Suppressor macrophage treated with lipopolysaccharide for 1 hour (primary cell): ENCODE results near the gene COPZ1.
"Not testable (repeated sequence)": the region's sequence is repeated elsewhere in the genome, so short reads cannot be mapped to it uniquely, and the experiment has no call there.

Source experiments
- DNase-seq, 3 donors: peaks; one replicate each; pipeline ENCODE4 v3.0.0-alpha.2; 2020 to 2022

Gene COPZ1

GRCh38 chr12:54294953-54295566 lies 29.9 kb upstream of the COPZ1 start:
- no peak for DNase-seq

DNA sequence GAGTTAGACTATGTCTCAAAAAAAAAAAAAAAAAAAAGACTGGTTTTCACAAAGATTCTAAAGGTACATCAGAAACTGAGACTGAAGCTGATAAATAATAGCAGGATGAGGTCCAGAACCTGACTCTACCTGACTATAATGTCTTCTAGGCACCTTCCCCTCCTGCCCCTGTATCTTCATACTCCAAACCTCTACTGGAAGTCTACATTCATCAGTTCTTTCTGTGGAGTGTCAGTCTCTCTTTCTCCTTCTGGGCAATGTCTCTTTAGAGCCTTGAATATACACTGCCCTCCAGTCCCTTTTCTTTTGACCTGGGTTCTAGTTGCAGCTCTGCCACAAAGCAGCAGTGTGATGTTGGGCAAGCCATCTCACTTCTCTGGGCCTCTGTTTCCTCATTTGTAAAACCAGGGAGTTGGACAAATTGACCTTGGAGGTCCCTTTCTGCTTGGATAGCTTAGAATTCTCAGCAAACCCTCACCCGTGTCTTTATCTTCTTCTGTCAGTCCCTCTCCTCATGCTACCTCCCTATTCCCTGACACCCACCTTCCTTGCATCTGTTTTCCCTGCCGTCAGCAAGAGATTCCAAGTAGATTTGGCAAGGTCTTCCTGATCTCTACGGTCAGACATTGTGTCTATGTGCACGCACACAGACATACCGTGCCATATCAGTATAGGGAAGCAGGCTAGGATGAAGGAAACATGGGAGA lies 28.4 kb upstream of the COPZ1 start:
- DNase-seq, result no peak

DNA sequence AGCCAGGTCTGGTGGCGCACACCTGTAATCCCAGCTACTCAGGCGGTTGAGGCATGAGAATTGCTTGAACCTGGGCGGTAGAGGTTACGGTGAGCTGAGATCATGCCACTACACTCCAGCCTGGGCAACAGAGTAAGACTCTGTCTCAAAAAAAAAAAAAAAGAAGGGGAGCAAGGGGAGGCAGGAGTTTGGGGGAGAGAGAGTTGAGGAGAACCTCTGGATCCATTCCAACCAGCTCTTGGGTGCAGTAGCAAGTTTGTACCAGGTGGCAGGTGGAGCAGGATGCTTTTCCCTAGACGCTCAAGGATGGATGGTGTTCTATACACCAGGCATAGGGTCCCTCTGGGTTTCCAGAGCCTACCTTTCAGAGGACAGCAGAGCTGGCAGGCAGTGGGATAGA lies 26.0 kb upstream of the COPZ1 start:
- DNase-seq, result no peak

DNA sequence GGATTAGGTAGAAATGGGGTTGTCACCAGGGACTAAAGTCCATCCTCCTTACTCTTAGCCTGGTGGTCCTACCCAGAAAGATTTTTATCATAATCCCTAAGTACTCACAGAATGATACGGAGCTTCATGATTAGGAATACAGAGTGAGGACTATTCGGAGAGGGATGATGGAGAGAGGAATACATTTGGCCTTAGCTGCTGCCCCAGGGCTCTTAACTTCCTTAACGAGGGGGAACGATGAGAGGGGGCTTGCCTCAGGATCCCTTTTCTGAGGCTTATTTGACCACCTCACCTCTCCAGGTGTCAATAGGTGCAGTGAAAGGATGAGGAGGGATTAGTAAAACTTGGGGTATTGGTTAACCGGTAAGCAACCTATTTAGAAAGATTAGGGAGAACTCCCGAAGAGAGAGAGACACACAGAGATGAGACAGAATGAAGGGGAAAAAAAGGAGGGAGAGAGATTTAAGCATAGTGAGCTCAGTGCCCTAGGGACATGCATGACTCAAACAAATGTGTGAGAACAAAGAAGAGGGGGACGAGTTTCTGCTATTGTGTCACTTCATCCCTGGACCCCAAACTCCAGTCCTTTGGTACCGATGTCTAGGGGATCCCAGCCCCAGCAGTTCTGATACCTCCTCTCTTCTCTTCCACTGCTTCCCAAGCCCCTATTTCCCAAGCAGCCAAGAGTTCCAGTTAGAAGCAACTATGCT lies 25.3 kb upstream of the COPZ1 start:
- DNase-seq, result no peak

DNA sequence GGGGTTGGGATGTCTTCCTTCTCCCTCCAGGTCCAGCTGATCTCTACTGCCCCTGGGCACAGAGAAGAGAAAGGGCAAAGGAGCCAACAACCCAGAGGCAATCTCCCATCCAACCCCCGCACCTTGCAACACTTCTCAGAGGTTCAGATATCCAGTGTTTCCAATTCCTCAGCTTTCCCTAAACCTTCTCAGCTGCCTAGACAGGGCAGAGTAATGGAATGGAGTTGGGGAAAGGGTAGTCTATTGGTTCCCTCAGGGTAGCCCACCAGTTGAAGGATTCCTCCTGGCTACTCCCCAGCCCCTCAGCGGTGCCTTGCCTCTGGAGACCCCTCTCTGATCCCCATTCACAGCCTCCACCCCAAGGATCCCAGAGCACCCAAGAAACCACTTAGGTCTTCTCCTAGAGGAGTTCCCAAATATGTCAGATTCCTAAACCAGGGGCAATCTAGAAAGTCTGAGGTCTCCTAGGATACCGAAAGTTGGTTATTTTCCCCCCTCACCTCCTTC lies 24.7 kb upstream of the COPZ1 start:
- no peak for DNase-seq

DNA sequence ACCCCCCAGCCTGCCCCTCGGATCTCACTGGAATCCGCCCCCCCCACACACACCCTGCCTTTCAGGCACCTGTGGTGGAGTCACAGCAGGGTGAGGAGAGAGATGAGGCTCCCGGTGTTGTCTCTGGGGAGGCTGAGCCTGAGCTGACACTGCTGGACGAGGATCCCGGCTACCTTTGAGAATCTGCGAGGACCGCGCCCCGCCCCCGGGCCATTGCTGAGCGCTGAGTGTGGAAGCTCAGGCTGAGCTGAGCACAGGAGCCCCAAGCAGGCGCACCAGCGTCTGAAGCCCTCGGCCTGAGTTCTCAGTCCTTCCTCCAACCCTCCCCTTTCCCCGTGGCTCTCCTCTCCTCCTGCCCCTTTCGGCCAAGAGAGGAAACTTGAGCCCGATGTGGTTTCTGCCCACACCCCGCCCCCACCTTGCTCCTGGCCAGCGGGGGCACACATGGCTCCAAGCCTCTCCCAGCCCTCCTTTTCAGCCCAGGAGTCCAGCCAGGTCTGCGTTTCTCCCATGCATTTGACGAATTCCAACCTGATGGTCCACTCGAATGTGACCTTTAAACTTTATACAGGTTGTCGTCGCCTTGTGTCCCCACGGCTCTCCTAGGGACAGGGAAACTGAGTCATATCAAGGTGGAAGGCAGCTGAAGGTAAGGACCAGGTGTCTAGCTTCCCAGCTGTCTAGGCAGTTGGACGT lies 24.1 kb upstream of the COPZ1 start, which contains the start of gene NFE2:
TSS of gene NFE2 (minus strand) at position 284 of the 696 bp plus-strand sequence. CDS start 5,767 bp downstream, outside the sequence.
- peak; percentile 59 to 75 (median 65) for DNase-seq

DNA sequence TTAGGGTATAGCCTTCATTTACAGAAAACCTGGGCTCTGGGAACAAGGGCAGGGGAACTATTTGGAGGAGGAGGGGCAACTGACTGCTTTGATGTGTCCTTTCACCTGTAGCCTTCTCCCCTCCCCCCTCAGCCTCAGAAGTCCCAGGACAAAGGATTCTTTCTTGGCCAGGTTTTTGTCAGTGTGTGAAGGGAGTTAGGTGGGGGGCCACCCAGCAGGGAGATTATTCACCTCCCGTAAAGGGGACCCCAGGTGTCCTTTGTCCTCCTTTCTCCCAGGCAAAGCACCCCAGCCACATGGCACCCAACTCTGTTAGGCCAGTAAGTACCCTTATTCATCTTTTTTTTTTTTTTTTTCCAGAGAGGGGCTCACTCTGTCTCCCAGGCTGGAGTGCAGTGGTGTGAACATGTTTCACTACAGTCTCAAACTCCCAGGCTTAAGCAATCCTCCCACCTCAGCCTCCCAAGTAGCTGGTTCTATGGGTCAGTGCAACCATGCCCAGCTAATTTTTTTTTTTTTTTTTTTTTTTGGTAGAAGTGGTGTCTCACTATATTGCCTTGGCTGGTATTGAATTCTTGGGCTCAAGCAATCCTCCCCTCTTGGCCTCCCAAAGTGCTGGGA lies 23.4 kb upstream of the COPZ1 start:
- DNase-seq, result peak; percentile 56 to 67 (median 58)

DNA sequence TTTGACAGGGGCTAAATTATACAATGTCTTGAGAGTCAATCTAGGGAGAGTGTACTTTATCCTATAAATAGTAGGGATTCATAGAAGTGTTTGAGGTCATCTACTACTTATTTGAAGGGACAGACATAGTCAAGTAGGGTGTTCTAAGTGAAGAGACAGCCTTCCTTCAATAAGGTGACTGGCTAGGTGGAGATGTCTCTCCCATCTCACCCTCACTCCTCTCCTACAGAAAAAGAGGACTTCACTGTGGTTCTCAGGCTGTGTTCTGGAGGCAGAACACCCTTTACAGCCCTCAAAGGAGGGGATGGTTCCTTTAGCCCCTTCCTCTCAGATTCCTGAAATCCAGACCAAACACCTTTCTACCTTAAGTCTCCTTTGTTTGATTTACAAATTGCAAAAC lies 21.3 kb upstream of the COPZ1 start:
- DNase-seq, result no peak

DNA sequence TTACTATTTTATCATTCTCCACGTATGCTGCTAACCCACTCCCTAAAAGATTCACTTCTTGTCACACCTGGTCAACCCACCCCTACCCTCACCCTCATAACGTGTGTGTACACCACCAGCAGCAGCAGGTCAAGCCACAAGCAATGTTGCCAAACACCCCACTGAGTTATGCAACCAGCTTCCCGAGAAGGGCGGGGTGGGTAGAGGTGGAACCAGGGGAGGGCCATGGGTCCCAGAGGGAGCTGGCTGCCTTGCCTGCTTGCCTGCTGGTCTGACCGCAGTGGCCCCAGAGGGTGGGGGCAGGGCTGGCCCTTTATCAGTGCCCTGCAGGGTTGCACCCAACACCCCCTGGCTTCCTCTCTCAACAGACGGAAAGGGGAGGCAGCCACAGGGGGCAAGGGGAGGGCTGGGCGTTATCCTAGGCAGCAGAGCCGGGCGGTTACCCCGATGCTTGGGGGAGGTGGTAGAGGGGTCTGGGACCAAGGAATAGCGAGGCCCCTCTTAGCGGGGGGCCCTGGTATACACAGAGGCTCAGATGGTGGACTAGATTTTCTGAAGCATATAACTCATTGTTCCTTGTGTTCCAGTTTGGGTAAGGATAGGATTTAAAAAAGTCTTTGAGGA lies 20.6 kb upstream of the COPZ1 start:
- DNase-seq, result peak; percentile 64 to 76 (median 73)

- DNase-seq, result peak; percentile 68 to 78 (median 78)
Observed at GRCh38 chr12:54306925-54307741, 17.8 kb upstream of the COPZ1 start.

GRCh38 chr12:54311051-54311450 lies 13.9 kb upstream of the COPZ1 start:
- no peak for DNase-seq

DNA sequence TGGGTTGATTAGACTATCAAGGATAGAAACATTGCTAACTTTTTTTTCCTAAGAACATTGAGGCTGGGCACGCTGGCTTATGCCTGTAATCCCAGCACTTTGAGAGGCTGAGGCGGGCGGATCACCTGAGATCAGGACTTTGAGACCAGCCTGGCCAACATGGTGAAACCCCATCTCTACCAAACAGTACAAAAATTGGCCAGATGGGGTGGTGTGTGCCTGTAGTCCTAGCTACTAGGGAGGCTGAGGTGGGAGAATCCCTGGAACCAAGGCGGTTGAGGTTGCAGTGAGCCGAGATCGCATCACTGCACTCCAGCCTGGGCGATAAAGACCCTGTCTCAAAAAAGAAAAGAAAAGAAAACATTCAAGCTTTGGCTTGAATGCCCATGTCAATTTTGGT lies 12.6 kb upstream of the COPZ1 start:
- not testable (repeated sequence) for DNase-seq

- no peak for DNase-seq
Observed at GRCh38 chr12:54321363-54321762, 3.6 kb upstream of the COPZ1 start.

DNA sequence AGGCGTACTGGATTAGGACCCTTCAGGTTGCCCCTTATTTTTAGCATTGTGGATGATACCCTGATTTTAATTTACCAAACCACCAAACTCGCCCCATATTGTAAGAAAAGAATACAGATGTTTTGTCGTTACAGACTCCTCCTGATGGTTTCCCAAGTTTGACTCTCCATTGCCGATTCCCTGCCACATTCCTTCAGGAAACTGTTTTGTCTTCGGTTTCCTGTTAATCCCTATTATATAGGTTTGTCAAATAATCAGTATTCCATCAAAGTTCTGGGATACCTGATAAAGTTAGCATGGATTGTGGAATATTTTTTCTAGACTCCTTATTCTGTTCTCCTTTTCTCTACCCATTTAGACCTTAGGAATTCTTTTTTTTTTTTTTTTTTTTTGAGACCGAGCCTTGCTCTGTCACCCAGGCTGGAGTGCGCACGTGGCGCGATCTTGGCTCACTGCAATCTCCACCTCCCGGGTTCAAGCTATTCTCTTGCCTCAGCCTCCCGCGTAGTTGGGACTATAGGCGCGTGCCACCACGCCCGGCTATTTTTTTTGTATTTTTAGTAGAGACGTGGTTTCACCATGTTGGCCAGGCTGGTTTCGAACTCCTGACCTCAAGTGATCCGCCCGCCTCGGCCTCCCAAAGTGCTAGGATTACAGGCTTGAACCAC lies 645 bp downstream of the COPZ1 start:
- DNase-seq, result not testable (repeated sequence)

- peak in 2 of 3 donors; percentile 52 to 56 for DNase-seq
Observed at GRCh38 chr12:54328595-54329337, 3.8 kb downstream of the COPZ1 start.

- no peak for DNase-seq
Observed at GRCh38 chr12:54329759-54330158, 4.8 kb downstream of the COPZ1 start.

- DNase-seq, result no peak
Observed at GRCh38 chr12:54330442-54330841, 5.5 kb downstream of the COPZ1 start.

DNA sequence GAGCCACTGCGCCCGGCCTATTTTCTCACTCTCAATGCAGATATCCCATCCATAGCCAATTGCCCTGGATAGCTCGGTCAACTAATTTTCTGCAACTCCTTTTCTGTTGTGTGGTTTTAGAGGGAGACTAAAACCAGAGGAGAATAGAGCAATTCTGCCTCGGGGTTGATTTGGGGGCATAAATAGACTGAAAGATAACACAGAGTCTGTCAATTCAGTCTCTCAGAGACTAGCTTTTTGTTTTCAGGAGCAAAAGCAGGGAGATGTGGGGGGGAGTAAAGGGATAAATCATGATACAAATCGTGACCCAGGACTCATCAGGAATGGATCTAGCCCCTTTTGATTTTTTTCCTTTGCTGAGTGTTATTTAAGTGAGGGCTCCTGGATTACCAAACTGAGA lies 6.5 kb downstream of the COPZ1 start:
- DNase-seq, result no peak

GRCh38 chr12:54333420-54334034 lies 8.6 kb downstream of the COPZ1 start:
- no peak for DNase-seq
